Measurements from ENCODE around the gene IL27RA.

GRCh38 chr19:13985771-13986347 lies 45.7 kb upstream of the IL27RA start:
- no peak for TF ChIP-seq EZH2 (IDR thresholded peaks at IDR 0.05; ENCODE audit: borderline replicate concordance, low read depth, low read length, poor library complexity, severe bottlenecking)
- no peak for TF ChIP-seq CTCF (conservative IDR thresholded peaks at IDR 0.05; ENCODE audit: low read depth, low read length)

All from A673 (cell line).